Astrocyte (in vitro differentiated cells and primary cell): ENCODE measurements around the gene LMF1. TPM values are rescaled to one million over a fixed set of nuclear protein-coding genes. Genes with fewer than 3 reads are reported as not detected.

Experiments used
- DNase-seq: peaks from one replicate; pipeline ENCODE4 v3.0.0-alpha.2; 2010; ENCODE audit warnings: low read depth
- FAIRE-seq: peaks from 2 replicates; lab custom pipeline; 2011; peaks lifted over from hg19 to GRCh38; lab: Jason Lieb, UNC
- H2AFZ ChIP-seq: 2 replicates; pipeline ENCODE4 v1.6.0; 2012; ENCODE audit warnings: low read depth, low read length, inconsistent platforms
- H3K27ac ChIP-seq: 2 replicates; pipeline ENCODE4 v1.5.1; 2011; ENCODE audit warnings: low read depth, low read length, inconsistent platforms
- H3K27me3 ChIP-seq: 2 replicates; pipeline ENCODE4 v1.6.0; 2011; ENCODE audit warnings: low read length, inconsistent platforms; ENCODE audit not compliant: insufficient read depth
- H3K36me3 ChIP-seq: 2 replicates; pipeline ENCODE4 v1.5.1; 2011; ENCODE audit warnings: low read length, inconsistent platforms; ENCODE audit not compliant: insufficient read depth
- H3K4me1 ChIP-seq: 2 replicates; pipeline ENCODE4 v1.5.1; 2011; ENCODE audit warnings: low read length, inconsistent platforms; ENCODE audit not compliant: insufficient read depth
- H3K4me2 ChIP-seq: 2 replicates; pipeline ENCODE4 v1.6.0; 2012; ENCODE audit warnings: low read length, inconsistent platforms
- H3K4me3 ChIP-seq: 2 replicates; pipeline ENCODE4 v1.5.1; 2011; ENCODE audit warnings: low read depth, mild to moderate bottlenecking, low read length, inconsistent platforms; ENCODE audit not compliant: insufficient read depth
- H3K79me2 ChIP-seq: 2 replicates; pipeline ENCODE4 v1.6.0; 2012; ENCODE audit warnings: mild to moderate bottlenecking, low read length, inconsistent platforms; ENCODE audit not compliant: insufficient read depth
- H3K9ac ChIP-seq: 2 replicates; pipeline ENCODE4 v1.6.0; 2012; ENCODE audit warnings: mild to moderate bottlenecking, low read length, inconsistent platforms
- H3K9me3 ChIP-seq: 2 replicates; pipeline ENCODE4 v1.5.1; 2012; ENCODE audit warnings: low read depth, mild to moderate bottlenecking, low read length, inconsistent platforms; ENCODE audit not compliant: insufficient read depth
- H4K20me1 ChIP-seq: 2 replicates; pipeline ENCODE4 v1.6.0; 2012; ENCODE audit warnings: low read length, inconsistent platforms; ENCODE audit not compliant: insufficient read depth
- H3K27ac Mint-ChIP-seq: one replicate; pipeline ENCODE4 v1.8.0; 2021; ENCODE audit warnings: mild to moderate bottlenecking, mixed read lengths; ENCODE audit not compliant: unreplicated experiment
- H3K27me3 Mint-ChIP-seq: one replicate; pipeline ENCODE4 v1.8.0; 2021; ENCODE audit warnings: low read depth, mixed read lengths; ENCODE audit not compliant: unreplicated experiment
- H3K36me3 Mint-ChIP-seq: one replicate; pipeline ENCODE4 v1.8.0; 2021; ENCODE audit warnings: low read depth, mixed read lengths; ENCODE audit not compliant: unreplicated experiment
- H3K4me1 Mint-ChIP-seq: one replicate; pipeline ENCODE4 v1.8.0; 2021; ENCODE audit warnings: low read depth, mixed read lengths; ENCODE audit not compliant: unreplicated experiment
- H3K4me3 Mint-ChIP-seq: one replicate; pipeline ENCODE4 v1.8.0; 2021; ENCODE audit warnings: mild to moderate bottlenecking, moderate library complexity, mixed read lengths; ENCODE audit not compliant: unreplicated experiment
- H3K9me3 Mint-ChIP-seq: one replicate; pipeline ENCODE4 v1.8.0; 2021; ENCODE audit warnings: mild to moderate bottlenecking, mixed read lengths; ENCODE audit not compliant: unreplicated experiment
- EZH2 ChIP-seq: IDR thresholded peaks from 2 replicates; pipeline ENCODE4 v1.6.1; 2012; ENCODE audit warnings: mild to moderate bottlenecking, low read length, inconsistent platforms; ENCODE audit not compliant: insufficient read depth
- total RNA-seq: library from RNA; stranded (reverse); gene quantifications from 2 replicates; pipeline ENCODE4 v1.2.1, GENCODE V29; 2021
- TF ChIP-seq, protein P1 (sequence below): IDR thresholded peaks from 2 replicates; pipeline ENCODE4 v1.5.1; 2011; ENCODE audit warnings: low read depth, mild to moderate bottlenecking, inconsistent platforms, low read length, moderate library complexity; ENCODE audit not compliant: insufficient read depth

LMF1 gene
- total RNA-seq, 1 donor from 2014 or later, result 12.6 TPM

DNA sequence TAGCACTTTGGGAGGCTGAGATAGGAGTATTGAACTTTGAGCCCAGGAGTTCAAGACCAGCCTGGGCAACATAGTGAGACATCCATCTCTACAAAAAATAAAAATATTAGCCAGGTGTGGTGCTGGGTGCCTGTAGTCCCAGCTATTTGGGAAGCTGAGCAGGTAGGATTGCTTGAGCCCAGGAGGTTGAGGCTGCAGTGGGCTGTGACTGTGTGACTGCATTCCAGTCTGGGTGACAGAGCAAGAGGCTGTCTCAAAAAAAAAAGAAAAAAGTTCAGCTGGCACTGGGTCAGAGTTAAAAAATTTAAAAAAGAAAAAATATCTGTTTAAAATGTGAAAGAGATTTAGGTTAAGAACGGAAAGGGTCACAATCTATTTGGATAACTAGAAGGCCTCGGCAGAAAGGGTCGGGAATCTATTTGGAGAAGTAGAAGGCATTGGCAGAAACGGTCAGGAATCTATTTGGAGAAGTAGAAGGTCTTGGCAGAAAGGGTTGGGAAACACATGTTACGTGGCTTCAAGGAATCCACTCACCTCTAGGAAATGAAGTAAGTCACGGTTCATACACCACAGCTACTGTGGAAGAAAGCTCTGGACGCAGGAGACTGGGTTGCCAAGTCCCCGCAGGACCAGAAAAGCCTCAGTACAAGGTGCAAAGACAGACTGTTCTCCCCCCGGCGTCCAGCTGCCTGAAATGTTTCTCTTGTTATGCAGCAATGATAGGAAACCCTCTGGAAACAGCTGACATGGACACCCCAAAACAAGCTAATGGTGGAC, 25.3 kb downstream of the LMF1 start:
- no peak overlapping the region for H3K9ac ChIP-seq
- H3K36me3 Mint-ChIP-seq, result peaks cover 47% of the 10 kb centered on the region
- H4K20me1 ChIP-seq, result no peaks in the 10 kb centered on the region
- DNase-seq (no peak), FAIRE-seq (no peak)
- no peak overlapping the region for H3K27ac Mint-ChIP-seq
- H3K27me3 ChIP-seq, result no peaks in the 10 kb centered on the region
- no peaks in the 10 kb centered on the region for H3K27me3 Mint-ChIP-seq
- H2AFZ ChIP-seq, result no peak overlapping the region
- H3K4me3 Mint-ChIP-seq, result no peak overlapping the region
- H3K36me3 ChIP-seq, result no peaks in the 10 kb centered on the region
- no peak overlapping the region for H3K4me2 ChIP-seq
- H3K4me3 ChIP-seq, result no peak overlapping the region
- no peaks in the 10 kb centered on the region for H3K4me1 Mint-ChIP-seq
- TF ChIP-seq, protein P1, sequence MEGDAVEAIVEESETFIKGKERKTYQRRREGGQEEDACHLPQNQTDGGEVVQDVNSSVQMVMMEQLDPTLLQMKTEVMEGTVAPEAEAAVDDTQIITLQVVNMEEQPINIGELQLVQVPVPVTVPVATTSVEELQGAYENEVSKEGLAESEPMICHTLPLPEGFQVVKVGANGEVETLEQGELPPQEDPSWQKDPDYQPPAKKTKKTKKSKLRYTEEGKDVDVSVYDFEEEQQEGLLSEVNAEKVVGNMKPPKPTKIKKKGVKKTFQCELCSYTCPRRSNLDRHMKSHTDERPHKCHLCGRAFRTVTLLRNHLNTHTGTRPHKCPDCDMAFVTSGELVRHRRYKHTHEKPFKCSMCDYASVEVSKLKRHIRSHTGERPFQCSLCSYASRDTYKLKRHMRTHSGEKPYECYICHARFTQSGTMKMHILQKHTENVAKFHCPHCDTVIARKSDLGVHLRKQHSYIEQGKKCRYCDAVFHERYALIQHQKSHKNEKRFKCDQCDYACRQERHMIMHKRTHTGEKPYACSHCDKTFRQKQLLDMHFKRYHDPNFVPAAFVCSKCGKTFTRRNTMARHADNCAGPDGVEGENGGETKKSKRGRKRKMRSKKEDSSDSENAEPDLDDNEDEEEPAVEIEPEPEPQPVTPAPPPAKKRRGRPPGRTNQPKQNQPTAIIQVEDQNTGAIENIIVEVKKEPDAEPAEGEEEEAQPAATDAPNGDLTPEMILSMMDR, result no peak
- TF ChIP-seq EZH2, result no peak
- H3K9me3 ChIP-seq, result peaks cover 2% of the 10 kb centered on the region
- peaks cover 5% of the 10 kb centered on the region for H3K4me1 ChIP-seq
- no peaks in the 10 kb centered on the region for H3K79me2 ChIP-seq
- peaks cover 25% of the 10 kb centered on the region for H3K9me3 Mint-ChIP-seq
- no peak overlapping the region for H3K27ac ChIP-seq

DNA sequence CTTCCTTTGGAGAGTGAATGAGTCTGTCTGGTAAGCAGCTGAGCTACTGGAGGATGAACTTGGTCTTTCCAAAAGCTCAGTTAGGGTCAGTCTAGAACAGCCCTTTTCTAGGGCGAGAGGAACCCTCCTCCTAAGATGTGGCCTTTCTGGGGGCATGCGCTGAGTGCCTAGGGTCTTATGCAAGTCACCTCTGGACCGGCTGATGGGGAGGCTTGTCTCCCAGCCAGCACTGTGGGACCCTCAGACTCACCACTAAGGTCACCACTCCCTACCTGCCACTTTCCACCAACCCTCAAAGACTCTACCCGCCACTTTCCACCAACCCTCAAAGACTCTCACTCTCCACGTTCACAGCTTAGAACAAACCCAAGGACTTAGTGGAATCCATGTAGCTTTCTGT, 26.8 kb downstream of the LMF1 start:
- DNase-seq (no peak), FAIRE-seq (no peak)
- no peak overlapping the region for H3K4me2 ChIP-seq
- peaks cover 5% of the 10 kb centered on the region for H3K4me1 ChIP-seq
- TF ChIP-seq, protein P1, result no peak
- TF ChIP-seq EZH2, result no peak
- H3K4me3 Mint-ChIP-seq, result no peak overlapping the region
- H3K27ac ChIP-seq, result no peak overlapping the region
- no peak overlapping the region for H3K27ac Mint-ChIP-seq
- no peak overlapping the region for H3K9ac ChIP-seq
- H3K79me2 ChIP-seq, result no peaks in the 10 kb centered on the region
- H3K36me3 ChIP-seq, result no peaks in the 10 kb centered on the region
- H4K20me1 ChIP-seq, result no peaks in the 10 kb centered on the region
- no peaks in the 10 kb centered on the region for H3K4me1 Mint-ChIP-seq
- peaks cover 2% of the 10 kb centered on the region for H3K9me3 ChIP-seq
- H3K36me3 Mint-ChIP-seq, result peaks cover 50% of the 10 kb centered on the region
- H3K27me3 ChIP-seq, result no peaks in the 10 kb centered on the region
- H3K4me3 ChIP-seq, result no peak overlapping the region
- no peaks in the 10 kb centered on the region for H3K27me3 Mint-ChIP-seq
- H3K9me3 Mint-ChIP-seq, result peaks cover 25% of the 10 kb centered on the region
- H2AFZ ChIP-seq, result no peak overlapping the region

DNA sequence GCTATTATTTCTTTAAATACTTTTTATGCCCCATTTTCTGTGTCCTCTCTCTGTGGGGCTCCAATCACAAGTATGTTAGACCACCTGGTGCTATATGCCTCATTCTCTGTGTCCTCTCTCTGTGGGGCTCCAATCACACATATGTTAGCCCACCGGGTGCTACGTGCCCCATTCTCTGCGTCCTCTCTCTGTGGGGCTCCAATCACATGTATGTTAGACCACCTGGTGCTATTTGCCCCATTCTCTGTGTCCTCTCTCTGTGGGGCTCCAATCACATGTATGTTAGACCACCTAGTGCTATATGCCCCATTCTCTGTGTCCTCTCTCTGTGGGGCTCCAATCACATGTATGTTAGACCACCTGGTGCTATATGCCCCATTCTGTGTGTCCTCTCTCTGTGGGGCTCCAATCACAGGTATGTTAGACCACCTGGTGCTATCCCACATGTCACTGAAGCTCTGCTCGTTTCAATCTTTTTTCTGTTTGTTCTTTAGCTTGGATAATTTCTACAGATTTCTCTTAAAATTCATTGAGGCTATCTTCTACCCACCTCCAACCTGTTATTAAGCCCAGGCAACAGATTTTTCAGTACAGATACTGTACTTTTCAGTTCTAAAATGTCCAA, 28.2 kb downstream of the LMF1 start:
- Histone ChIP-seq H2AFZ (no peak overlapping the region), H3K27me3 (no peaks in the 10 kb centered on the region), H3K4me2 (no peak overlapping the region), H3K36me3 (no peaks in the 10 kb centered on the region), H3K9ac (no peak overlapping the region), H3K4me1 (peaks cover 5% of the 10 kb centered on the region), H4K20me1 (no peaks in the 10 kb centered on the region), H3K79me2 (no peaks in the 10 kb centered on the region), H3K27ac (no peak overlapping the region), H3K9me3 (peaks cover 2% of the 10 kb centered on the region), H3K4me3 (no peak overlapping the region)
- DNase-seq (no peak), FAIRE-seq (no peak)
- Mint-ChIP-seq H3K27ac (no peak overlapping the region), H3K27me3 (no peaks in the 10 kb centered on the region), H3K4me1 (no peaks in the 10 kb centered on the region), H3K9me3 (peaks cover 25% of the 10 kb centered on the region), H3K36me3 (peaks cover 51% of the 10 kb centered on the region), H3K4me3 (no peak overlapping the region)
- TF ChIP-seq EZH2, result no peak
- TF ChIP-seq, protein P1, result no peak
